ENCODE data around the gene TFF3.

Gene TFF3

GRCh38 chr21:42278451-42279149 is 36.6 kb downstream of the TFF3 start:
- DNase-seq (ENCODE audit: extremely low read depth, insufficient read length), result no peak
- TF ChIP-seq CTCF (IDR thresholded peaks at IDR 0.05; ENCODE audit: insufficient read depth, low read length, poor library complexity, severe bottlenecking), result no peak
- no peaks in the 10 kb centered on the region for H3K36me3 ChIP-seq (ENCODE audit: control insufficient read depth, insufficient read depth, low read length)
- no peaks in the 10 kb centered on the region; the same call in 1 of the 2 replicates for H3K27me3 ChIP-seq (replicated peaks; ENCODE audit: control insufficient read depth, insufficient read depth, low read length)
- no peak overlapping the region for H3K4me3 ChIP-seq (replicated peaks; ENCODE audit: low read depth, low read length)

DNA sequence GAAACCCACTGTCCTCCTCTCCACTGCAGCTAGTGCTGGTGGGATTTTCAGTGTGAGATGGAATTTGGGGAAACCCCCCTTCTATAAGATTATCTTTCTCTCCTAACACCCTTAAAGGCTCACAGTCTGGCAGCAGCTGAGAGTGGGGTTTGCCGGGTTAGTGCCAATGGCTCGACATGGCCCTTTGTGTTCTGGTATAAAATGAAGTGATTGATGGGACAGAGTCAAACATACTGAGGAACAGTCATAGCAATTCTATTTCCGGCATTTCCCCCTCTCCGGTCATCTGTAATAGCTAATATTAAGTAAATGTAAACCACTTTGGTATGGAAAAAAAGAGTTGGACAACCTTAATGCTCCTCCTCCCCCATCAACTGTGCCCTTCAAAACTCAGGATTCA is 37.6 kb downstream of the TFF3 start:
- H3K27me3 ChIP-seq (replicated peaks; ENCODE audit: control insufficient read depth, insufficient read depth, low read length), result no peaks in the 10 kb centered on the region; the same call in 1 of the 2 replicates
- TF ChIP-seq CTCF (IDR thresholded peaks at IDR 0.05; ENCODE audit: insufficient read depth, low read length, poor library complexity, severe bottlenecking), result no peak
- DNase-seq (ENCODE audit: extremely low read depth, insufficient read length), result no peak
- no peak overlapping the region for H3K4me3 ChIP-seq (replicated peaks; ENCODE audit: low read depth, low read length)
- no peaks in the 10 kb centered on the region for H3K36me3 ChIP-seq (ENCODE audit: control insufficient read depth, insufficient read depth, low read length)

DNA sequence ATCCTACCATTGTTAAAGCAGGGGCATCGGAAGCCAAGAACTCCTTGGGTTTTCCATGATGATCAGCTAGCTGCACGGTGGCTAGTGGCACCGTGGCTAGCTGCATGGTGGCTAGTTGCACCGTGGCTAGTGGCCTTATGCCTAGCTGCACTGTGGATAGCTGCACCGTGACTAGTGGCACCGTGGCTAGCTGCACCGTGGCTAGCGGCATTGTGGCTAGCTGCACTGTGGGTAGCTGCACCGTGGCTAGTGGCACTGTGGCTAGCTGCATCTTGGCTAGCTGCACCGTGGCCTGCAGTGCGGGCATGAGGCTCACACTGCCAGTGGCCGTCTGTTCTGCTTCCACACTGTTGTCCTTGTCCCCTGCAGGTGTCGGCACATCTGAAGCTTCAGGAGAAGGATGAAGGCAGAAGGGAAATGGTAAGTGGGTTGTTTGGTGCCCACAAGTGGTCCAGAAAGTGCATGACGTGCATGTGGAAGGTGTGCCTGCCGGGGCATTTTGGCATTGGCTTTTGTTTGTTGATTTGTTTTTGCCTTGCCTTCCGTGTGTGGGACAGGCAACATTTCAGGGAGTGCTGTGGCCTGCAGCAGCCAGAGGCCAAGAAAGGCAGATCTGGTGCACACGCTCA is 38.6 kb downstream of the TFF3 start:
- no peaks in the 10 kb centered on the region for H3K27me3 ChIP-seq (replicated peaks; ENCODE audit: control insufficient read depth, insufficient read depth, low read length)
- no peak for DNase-seq (ENCODE audit: extremely low read depth, insufficient read length)
- no peaks in the 10 kb centered on the region for H3K36me3 ChIP-seq (ENCODE audit: control insufficient read depth, insufficient read depth, low read length)

DNA sequence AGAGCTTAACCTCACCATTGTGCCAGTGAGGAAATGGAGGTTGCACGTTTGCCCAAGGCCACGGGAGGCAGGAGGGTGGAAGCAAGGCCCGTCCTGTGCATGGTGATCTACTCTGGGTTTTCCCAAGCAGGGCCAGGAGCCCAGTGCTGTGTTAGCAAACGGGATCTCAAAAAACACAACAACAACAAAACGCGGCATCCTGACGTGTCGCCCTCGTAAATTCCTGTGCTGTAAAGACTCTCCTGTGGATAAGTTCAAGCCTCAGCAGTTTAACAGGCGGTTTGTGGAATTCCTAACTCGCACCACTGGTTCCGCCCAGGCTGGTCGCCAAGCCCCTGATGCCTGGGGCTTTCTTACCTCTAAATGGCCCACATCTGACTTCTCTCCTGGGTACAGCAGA is 39.1 kb downstream of the TFF3 start:
- no peak for TF ChIP-seq CTCF (IDR thresholded peaks at IDR 0.05; ENCODE audit: insufficient read depth, low read length, poor library complexity, severe bottlenecking)
- DNase-seq (ENCODE audit: extremely low read depth, insufficient read length), result no peak

More for the DNA sequence above, 38.6 kb downstream of the TFF3 start:
- TF ChIP-seq CTCF (IDR thresholded peaks at IDR 0.05; ENCODE audit: insufficient read depth, low read length, poor library complexity, severe bottlenecking), result no peak
- no peak overlapping the region for H3K4me3 ChIP-seq (replicated peaks; ENCODE audit: low read depth, low read length)

DNA sequence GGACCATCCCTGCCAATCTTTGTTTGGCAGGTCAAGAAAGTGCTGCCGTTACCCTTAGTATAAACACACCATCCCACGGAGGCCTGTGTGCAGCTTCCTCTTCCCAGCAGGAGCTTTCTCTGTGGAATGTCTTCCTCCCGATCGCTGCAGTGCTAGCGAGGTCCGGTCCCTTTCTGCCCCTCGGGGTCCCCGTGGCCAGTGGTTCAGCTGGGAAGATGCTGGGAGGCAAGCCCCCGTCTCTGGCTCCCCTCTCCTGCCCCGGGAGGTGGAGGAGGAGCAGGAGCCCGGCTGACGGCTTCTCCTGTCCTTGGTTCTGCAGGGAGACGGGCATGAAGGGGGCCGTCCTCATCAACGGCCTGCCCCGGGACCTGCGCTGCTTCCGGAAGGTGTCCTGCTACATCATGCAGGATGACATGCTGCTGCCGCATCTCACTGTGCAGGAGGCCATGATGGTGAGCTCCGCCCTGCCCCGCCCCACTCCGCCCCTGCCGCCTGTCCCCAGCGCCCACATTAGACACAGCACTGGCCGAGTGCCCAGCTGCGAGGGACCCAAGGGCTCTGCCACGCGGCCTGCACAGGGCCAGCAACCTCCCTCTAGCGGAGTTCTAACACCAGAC is 42.1 kb downstream of the TFF3 start:
- Histone ChIP-seq H3K4me3 (replicated peaks; ENCODE audit: low read depth, low read length) (no peak overlapping the region), H3K36me3 (ENCODE audit: control insufficient read depth, insufficient read depth, low read length) (no peaks in the 10 kb centered on the region), H3K27me3 (replicated peaks; ENCODE audit: control insufficient read depth, insufficient read depth, low read length) (no peaks in the 10 kb centered on the region)
- DNase-seq (ENCODE audit: extremely low read depth, insufficient read length), result no peak
- no peak for TF ChIP-seq CTCF (IDR thresholded peaks at IDR 0.05; ENCODE audit: insufficient read depth, low read length, poor library complexity, severe bottlenecking)

More for the DNA sequence above, 39.1 kb downstream of the TFF3 start:
- H3K4me3 ChIP-seq (replicated peaks; ENCODE audit: low read depth, low read length), result no peak overlapping the region
- no peaks in the 10 kb centered on the region for H3K27me3 ChIP-seq (replicated peaks; ENCODE audit: control insufficient read depth, insufficient read depth, low read length)
- H3K36me3 ChIP-seq (ENCODE audit: control insufficient read depth, insufficient read depth, low read length), result no peaks in the 10 kb centered on the region

Data from GM06990 (cell line).